ENCODE results near the gene VANGL2.

Gene VANGL2

GRCh38 chr1:160406131-160406968, 6.0 kb downstream of the VANGL2 start:
- DNase-seq (ENCODE audit: low spot score), result no peak

- no peak for DNase-seq (ENCODE audit: low spot score)
Measured at GRCh38 chr1:160407839-160408801, 7.8 kb downstream of the VANGL2 start.

GRCh38 chr1:160408864-160409263, 8.5 kb downstream of the VANGL2 start:
- no peak for DNase-seq (ENCODE audit: low spot score)

GRCh38 chr1:160409486-160409885, 9.1 kb downstream of the VANGL2 start:
- DNase-seq (ENCODE audit: low spot score), result no peak

GRCh38 chr1:160410406-160411005, 10.1 kb downstream of the VANGL2 start:
- no peak for DNase-seq (ENCODE audit: low spot score)

- DNase-seq (ENCODE audit: low spot score), result no peak
Measured at GRCh38 chr1:160411271-160412027, 11.1 kb downstream of the VANGL2 start.

GRCh38 chr1:160412028-160412362, 11.6 kb downstream of the VANGL2 start:
- DNase-seq (ENCODE audit: low spot score), result no peak

GRCh38 chr1:160413716-160414115, 13.4 kb downstream of the VANGL2 start:
- no peak for DNase-seq (ENCODE audit: low spot score)

GRCh38 chr1:160414881-160415280, 14.5 kb downstream of the VANGL2 start:
- no peak for DNase-seq (ENCODE audit: low spot score)

GRCh38 chr1:160415696-160416290, 15.4 kb downstream of the VANGL2 start:
- DNase-seq (ENCODE audit: low spot score), result no peak

GRCh38 chr1:160416369-160416768, 16.0 kb downstream of the VANGL2 start:
- DNase-seq (ENCODE audit: low spot score), result no peak

GRCh38 chr1:160418483-160418882, 18.1 kb downstream of the VANGL2 start:
- DNase-seq (ENCODE audit: low spot score), result no peak

- no peak for DNase-seq (ENCODE audit: low spot score)
Measured at GRCh38 chr1:160419150-160419837, 18.9 kb downstream of the VANGL2 start.

- DNase-seq (ENCODE audit: low spot score), result no peak
Measured at GRCh38 chr1:160419838-160420169, 19.4 kb downstream of the VANGL2 start.

- DNase-seq (ENCODE audit: low spot score), result no peak
Measured at GRCh38 chr1:160420881-160421842, 20.8 kb downstream of the VANGL2 start.

- DNase-seq (ENCODE audit: low spot score), result no peak
Measured at GRCh38 chr1:160421881-160422280, 21.5 kb downstream of the VANGL2 start.

GRCh38 chr1:160423966-160424365, 23.6 kb downstream of the VANGL2 start:
- no peak for DNase-seq (ENCODE audit: low spot score)

GRCh38 chr1:160425847-160426246, 25.5 kb downstream of the VANGL2 start:
- no peak for DNase-seq (ENCODE audit: low spot score)

- DNase-seq (ENCODE audit: low spot score), result no peak
Measured at GRCh38 chr1:160427625-160428024, 27.3 kb downstream of the VANGL2 start.

GRCh38 chr1:160428053-160428452, 27.7 kb downstream of the VANGL2 start:
- DNase-seq (ENCODE audit: low spot score), result no peak

Measured in CD4-positive, alpha-beta T cell treated with Interleukin-15 for 4 hours (primary cell).